ENCODE results near the gene SST. TPM values are rescaled to one million over a fixed set of nuclear protein-coding genes. Genes with fewer than 3 reads are reported as not detected.

The SST gene
- total and polyA plus RNA-seq, 2 of the 8 experiments (the other 6 are each of a cell fraction or from before 2014, with no cell fraction given) = 0.50 TPM; not detected in 1

- TF ChIP-seq JUND (IDR thresholded peaks at IDR 0.05; ENCODE audit: low read length) (no peak), SIN3A (conservative IDR thresholded peaks at IDR 0.05 in 1 of 2, IDR thresholded peaks at IDR 0.05 in 1 of 2; ENCODE audit: low read depth in 1 of 2, low read length in 2 of 2) (no peak), RNF2 (IDR thresholded peaks at IDR 0.05; ENCODE audit: borderline replicate concordance, low read depth, low read length, missing control alignments, poor library complexity, severe bottlenecking) (no peak), SRF (IDR thresholded peaks at IDR 0.05; ENCODE audit: low read depth, low read length) (no peak)
Measured at GRCh38 chr3:187621881-187622280, 48.3 kb downstream of the SST start (continued).
